ENCODE data around the gene ZNF644. TPM values are rescaled to one million over a fixed set of nuclear protein-coding genes. Genes with fewer than 3 reads are reported as not detected.

ZNF644 gene
- total and polyA plus RNA-seq, 4 donors = 6.8 to 38.8 (median 27.2) TPM

- Histone ChIP-seq H3K4me1 (ENCODE audit: control insufficient read depth in 4 of 4, insufficient read depth in 4 of 4, low read length in 3 of 4) (peaks cover 0 to 12% (median 2%) of the 10 kb centered on the region in 4 donors), H3K9me3 (ENCODE audit: control insufficient read depth in 4 of 4, low read length in 3 of 4) (no peaks in the 10 kb centered on the region), H3K36me3 (ENCODE audit: control insufficient read depth in 4 of 4, insufficient read depth in 3 of 4, low read depth in 1 of 4, low read length in 3 of 4) (no peaks in the 10 kb centered on the region), H3K4me3 (ENCODE audit: low read depth in 1 of 3, low read length in 3 of 3) (peak overlapping the region in 1 of 3 donors; percentile 22), H3K9ac (ENCODE audit: low read depth in 1 of 2, low read length in 2 of 2) (peak overlapping the region in 1 of 2 donors; percentile 48), H3K27me3 (ENCODE audit: control insufficient read depth in 4 of 4, insufficient read depth in 4 of 4, low read length in 3 of 4) (no peaks in the 10 kb centered on the region), H3K27ac (ENCODE audit: low read depth in 1 of 2, low read length in 2 of 2) (peak overlapping the region; percentile 28 to 71)
- peak; percentile 6 to 41 for TF ChIP-seq RXRA (IDR thresholded peaks at IDR 0.05)
- TF ChIP-seq SP1 (IDR thresholded peaks at IDR 0.05) = peak; percentile 77
- no peak for TF ChIP-seq EGR1 (IDR thresholded peaks at IDR 0.05; ENCODE audit: low read depth in 2 of 2)
- TF ChIP-seq YY1 (IDR thresholded peaks at IDR 0.05) = no peak
- TF ChIP-seq RAD21 (IDR thresholded peaks at IDR 0.05) = peak in 1 of 2 donors; percentile 47
- TF ChIP-seq JUND (IDR thresholded peaks at IDR 0.05) = no peak
- no peak for TF ChIP-seq HNF4G (IDR thresholded peaks at IDR 0.05)
- no peak for TF ChIP-seq FOXA2 (IDR thresholded peaks at IDR 0.05)
- TF ChIP-seq, protein P1, sequence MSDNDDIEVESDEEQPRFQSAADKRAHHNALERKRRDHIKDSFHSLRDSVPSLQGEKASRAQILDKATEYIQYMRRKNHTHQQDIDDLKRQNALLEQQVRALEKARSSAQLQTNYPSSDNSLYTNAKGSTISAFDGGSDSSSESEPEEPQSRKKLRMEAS (IDR thresholded peaks at IDR 0.05) = no peak
- TF ChIP-seq GABPA (IDR thresholded peaks at IDR 0.05 in 1 of 2, conservative IDR thresholded peaks at IDR 0.05 in 1 of 2) = no peak
- peak in 1 of 2 donors; percentile 36 for TF ChIP-seq HNF4A (conservative IDR thresholded peaks at IDR 0.05)
- TF ChIP-seq, protein P2, sequence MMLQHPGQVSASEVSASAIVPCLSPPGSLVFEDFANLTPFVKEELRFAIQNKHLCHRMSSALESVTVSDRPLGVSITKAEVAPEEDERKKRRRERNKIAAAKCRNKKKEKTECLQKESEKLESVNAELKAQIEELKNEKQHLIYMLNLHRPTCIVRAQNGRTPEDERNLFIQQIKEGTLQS (IDR thresholded peaks at IDR 0.05) = peak; percentile 25
- no peak for TF ChIP-seq CTCF (IDR thresholded peaks at IDR 0.05; ENCODE audit: low read depth, low read length, missing input control)
- no peak for TF ChIP-seq FOXA1 (IDR thresholded peaks at IDR 0.05)
- WGBS = 34% methylated on average over 4 of the region's 4 CpGs
- no peak for DNase-seq (ENCODE audit: low spot score)
These were observed 4.5 kb upstream of the ZNF644 start for GRCh38 chr1:91026320-91026719.

DNA sequence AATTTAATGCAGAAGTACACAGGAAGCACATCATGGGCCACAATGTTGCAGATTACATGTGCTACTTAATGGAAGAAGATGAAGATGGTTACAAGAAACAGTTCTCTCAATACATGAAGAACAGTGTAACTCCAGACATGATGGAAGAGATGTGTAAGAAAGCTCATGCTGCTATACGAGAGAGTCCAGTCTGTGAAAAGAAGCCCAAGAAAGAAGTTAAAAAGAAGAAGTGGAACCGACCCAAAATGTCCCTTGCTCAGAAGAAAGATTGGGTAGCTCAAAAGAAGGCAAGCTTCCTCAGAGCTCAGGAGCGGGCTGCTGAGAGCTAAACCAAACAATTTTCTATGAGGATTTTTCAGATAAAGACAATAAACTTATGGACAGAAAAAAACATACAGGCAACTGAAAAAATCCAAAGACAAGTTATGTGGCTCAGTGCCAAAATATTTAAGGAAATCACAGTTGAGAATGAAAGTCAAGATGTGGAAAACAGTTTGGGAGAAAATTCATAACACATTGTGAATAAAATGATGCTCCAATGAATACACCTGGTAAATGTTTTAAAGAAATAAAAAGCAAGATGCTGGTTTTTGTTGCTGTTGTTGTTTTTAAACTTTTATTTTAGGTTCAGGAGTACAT is 2.8 kb upstream of the ZNF644 start:
- Histone ChIP-seq H3K9me3 (ENCODE audit: control insufficient read depth in 4 of 4, low read length in 3 of 4) (no peaks in the 10 kb centered on the region), H3K4me3 (ENCODE audit: low read depth in 1 of 3, low read length in 3 of 3) (no peak overlapping the region), H3K9ac (ENCODE audit: low read depth in 1 of 2, low read length in 2 of 2) (no peak overlapping the region), H3K27ac (ENCODE audit: low read depth in 1 of 2, low read length in 2 of 2) (no peak overlapping the region), H3K27me3 (ENCODE audit: control insufficient read depth in 4 of 4, insufficient read depth in 4 of 4, low read length in 3 of 4) (no peaks in the 10 kb centered on the region), H3K36me3 (ENCODE audit: control insufficient read depth in 4 of 4, insufficient read depth in 3 of 4, low read depth in 1 of 4, low read length in 3 of 4) (no peaks in the 10 kb centered on the region), H3K4me1 (ENCODE audit: control insufficient read depth in 4 of 4, insufficient read depth in 4 of 4, low read length in 3 of 4) (peaks cover 0 to 26% (median 12%) of the 10 kb centered on the region in 4 donors)
- 88% methylated on average over 3 of the region's 3 CpGs for WGBS
- DNase-seq (ENCODE audit: low spot score) = no peak
- TF ChIP-seq CTCF (IDR thresholded peaks at IDR 0.05; ENCODE audit: low read depth, low read length, missing input control) (no peak), FOXA1 (IDR thresholded peaks at IDR 0.05) (no peak), YY1 (IDR thresholded peaks at IDR 0.05) (no peak), GABPA (IDR thresholded peaks at IDR 0.05 in 1 of 2, conservative IDR thresholded peaks at IDR 0.05 in 1 of 2) (no peak), RXRA (IDR thresholded peaks at IDR 0.05) (no peak), HNF4A (conservative IDR thresholded peaks at IDR 0.05) (no peak), RAD21 (IDR thresholded peaks at IDR 0.05) (no peak), HNF4G (IDR thresholded peaks at IDR 0.05) (no peak)
- TF ChIP-seq, protein P3, sequence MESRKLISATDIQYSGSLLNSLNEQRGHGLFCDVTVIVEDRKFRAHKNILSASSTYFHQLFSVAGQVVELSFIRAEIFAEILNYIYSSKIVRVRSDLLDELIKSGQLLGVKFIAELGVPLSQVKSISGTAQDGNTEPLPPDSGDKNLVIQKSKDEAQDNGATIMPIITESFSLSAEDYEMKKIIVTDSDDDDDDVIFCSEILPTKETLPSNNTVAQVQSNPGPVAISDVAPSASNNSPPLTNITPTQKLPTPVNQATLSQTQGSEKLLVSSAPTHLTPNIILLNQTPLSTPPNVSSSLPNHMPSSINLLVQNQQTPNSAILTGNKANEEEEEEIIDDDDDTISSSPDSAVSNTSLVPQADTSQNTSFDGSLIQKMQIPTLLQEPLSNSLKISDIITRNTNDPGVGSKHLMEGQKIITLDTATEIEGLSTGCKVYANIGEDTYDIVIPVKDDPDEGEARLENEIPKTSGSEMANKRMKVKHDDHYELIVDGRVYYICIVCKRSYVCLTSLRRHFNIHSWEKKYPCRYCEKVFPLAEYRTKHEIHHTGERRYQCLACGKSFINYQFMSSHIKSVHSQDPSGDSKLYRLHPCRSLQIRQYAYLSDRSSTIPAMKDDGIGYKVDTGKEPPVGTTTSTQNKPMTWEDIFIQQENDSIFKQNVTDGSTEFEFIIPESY (IDR thresholded peaks at IDR 0.05) = no peak
